DND-41 (cell line): ENCODE results near the gene NF1.
"Not testable (repeated sequence)": the region's sequence is repeated elsewhere in the genome, so short reads cannot be mapped to it uniquely, and the experiment has no call there.

Experiments
- ATAC-seq: fragments of 200-7000 bp; cut with Tn5 transposase; 3 replicates; pipeline ENCODE4 v1.9.1; 2021; ENCODE audit warnings: low read depth; ENCODE audit not compliant: insufficient read depth
- DNase-seq: peaks from one replicate; pipeline ENCODE4 v3.0.0-alpha.2; 2020
- H2AFZ ChIP-seq: 2 replicates; pipeline ENCODE4 v1.6.0; 2012; ENCODE audit warnings: low read depth, low read length
- H3K27ac ChIP-seq: 2 replicates; pipeline ENCODE4 v1.5.1; 2012; ENCODE audit warnings: low read length, inconsistent platforms
- H3K27me3 ChIP-seq: fragments of 200-600 bp; sonication (generic); 2 replicates; pipeline ENCODE4 v1.6.0; 2012; ENCODE audit warnings: low read length, mild to moderate bottlenecking, inconsistent platforms; ENCODE audit not compliant: insufficient read depth, poor library complexity
- H3K36me3 ChIP-seq: 2 replicates; pipeline ENCODE4 v1.5.1; 2012; ENCODE audit warnings: low read length, inconsistent platforms; ENCODE audit not compliant: insufficient read depth
- H3K4me1 ChIP-seq: 2 replicates; pipeline ENCODE4 v1.5.1; 2012; ENCODE audit warnings: mild to moderate bottlenecking, low read length; ENCODE audit not compliant: insufficient read depth
- H3K4me2 ChIP-seq: 2 replicates; pipeline ENCODE4 v1.6.0; 2012; ENCODE audit warnings: mild to moderate bottlenecking, moderate library complexity, low read length, inconsistent platforms; ENCODE audit not compliant: insufficient read depth
- H3K4me3 ChIP-seq, 2 experiments: fragments of 200-600 bp in 1 of 2; shearing (Covaris generic) in 1 of 2; 2 replicates each; pipeline ENCODE4 v1.5.1; 2012 to 2016; ENCODE audit warnings: inconsistent platforms in 2 of 2, low read length in 2 of 2, mild to moderate bottlenecking in 2 of 2, low read depth in 1 of 2, moderate library complexity in 1 of 2
- H3K79me2 ChIP-seq: 2 replicates; pipeline ENCODE4 v1.6.0; 2012; ENCODE audit warnings: low read length, inconsistent platforms; ENCODE audit not compliant: insufficient read depth
- H3K9ac ChIP-seq: 2 replicates; pipeline ENCODE4 v1.6.0; 2012; ENCODE audit warnings: low read depth, mild to moderate bottlenecking, inconsistent platforms, low read length, moderate library complexity
- H3K9me3 ChIP-seq: 2 replicates; pipeline ENCODE4 v1.5.1; 2012; ENCODE audit warnings: low read length, moderate library complexity, mild to moderate bottlenecking, inconsistent platforms; ENCODE audit not compliant: insufficient read depth, severe bottlenecking
- H4K20me1 ChIP-seq: 2 replicates; pipeline ENCODE4 v1.6.0; 2012; ENCODE audit warnings: low read length; ENCODE audit not compliant: insufficient read depth
- CTCF ChIP-seq: IDR thresholded peaks from 2 replicates; pipeline ENCODE4 v1.5.1; 2012; ENCODE audit warnings: borderline replicate concordance, low read length, moderate library complexity, mild to moderate bottlenecking; ENCODE audit not compliant: poor library complexity, severe bottlenecking; ENCODE audit errors: extremely low read depth
- EZH2 ChIP-seq: IDR thresholded peaks from 3 replicates; pipeline ENCODE4 v1.6.1; 2012; ENCODE audit warnings: borderline replicate concordance, low read depth, mild to moderate bottlenecking, moderate library complexity, low read length, inconsistent platforms; ENCODE audit not compliant: severe bottlenecking

NF1 gene

DNA sequence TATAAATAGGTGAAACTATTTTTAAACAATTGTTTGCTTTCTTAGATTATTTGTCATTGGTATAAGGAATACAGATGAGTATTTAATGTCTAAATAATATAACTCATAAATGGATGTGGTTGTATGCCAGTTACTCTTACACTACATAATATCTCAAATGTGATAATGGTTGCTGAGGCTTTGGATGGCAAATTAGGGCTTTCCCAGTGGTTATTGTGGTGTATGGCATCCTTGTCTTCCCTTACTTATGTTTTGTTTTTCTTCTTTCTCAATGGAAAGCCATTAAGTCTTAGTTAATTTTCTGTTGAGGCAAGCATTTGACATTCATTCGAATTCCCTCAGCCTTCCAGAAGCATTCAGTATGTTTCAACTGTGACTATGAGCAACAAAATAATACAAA is 191.8 kb downstream of the NF1 start:
- Histone ChIP-seq H3K4me3 (no peak overlapping the region), H3K9me3 (no peaks in the 10 kb centered on the region), H3K36me3 (peaks cover 10% of the 10 kb centered on the region), H3K9ac (no peak overlapping the region), H3K4me2 (no peak overlapping the region), H3K27me3 (no peaks in the 10 kb centered on the region), H2AFZ (no peak overlapping the region), H3K79me2 (no peaks in the 10 kb centered on the region), H4K20me1 (no peaks in the 10 kb centered on the region), H3K4me1 (no peaks in the 10 kb centered on the region), H3K27ac (no peak overlapping the region)
- ATAC-seq (no peak), DNase-seq (no peak)
- TF ChIP-seq EZH2 (no peak), CTCF (no peak)

DNA sequence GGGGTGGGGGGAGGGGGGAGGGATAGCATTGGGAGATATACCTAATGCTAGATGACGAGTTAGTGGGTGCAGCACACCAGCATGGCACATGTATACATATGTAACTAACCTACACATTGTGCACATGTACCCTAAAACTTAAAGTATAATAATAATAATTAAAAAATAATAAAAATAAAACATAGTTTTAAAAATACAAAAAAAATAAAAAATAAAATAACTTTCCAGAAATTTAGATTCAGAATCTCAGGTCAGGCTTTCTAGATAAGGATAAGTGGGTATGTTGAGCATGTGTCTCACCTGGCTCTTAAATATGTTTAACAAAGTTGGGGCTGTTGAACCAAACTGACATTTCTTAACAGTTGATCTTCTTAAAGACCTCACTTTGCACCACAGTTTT is 193.2 kb downstream of the NF1 start:
- not testable (repeated sequence) for H3K9ac ChIP-seq, H3K4me2 ChIP-seq, H3K4me3 ChIP-seq, H3K9me3 ChIP-seq, H3K79me2 ChIP-seq, H3K27ac ChIP-seq, H3K27me3 ChIP-seq, H3K4me1 ChIP-seq, DNase-seq, ATAC-seq, H2AFZ ChIP-seq, H4K20me1 ChIP-seq
- H3K36me3 ChIP-seq, result peaks cover 16% of the 10 kb centered on the region

DNA sequence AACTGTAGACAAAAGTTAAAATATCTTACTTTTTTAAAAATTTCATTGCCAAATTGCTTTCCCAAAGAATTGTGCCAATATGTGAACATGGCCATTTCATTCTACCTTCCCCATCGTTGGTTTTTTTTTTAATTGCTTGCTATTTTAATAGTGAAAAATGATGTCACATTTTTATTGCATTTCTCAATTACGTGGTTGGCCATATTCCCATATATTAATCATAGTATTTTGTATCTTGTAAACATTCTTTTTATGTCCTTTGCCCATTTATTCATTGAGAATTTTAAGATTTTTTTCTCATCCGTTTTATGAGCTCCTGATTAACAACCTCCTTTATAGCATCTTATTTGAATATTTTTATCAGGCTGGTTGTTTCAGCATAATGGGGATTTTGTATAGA is 195.0 kb downstream of the NF1 start:
- H3K9ac ChIP-seq, result no peak overlapping the region
- H3K36me3 ChIP-seq, result peaks cover 16% of the 10 kb centered on the region
- no peaks in the 10 kb centered on the region for H3K9me3 ChIP-seq

GRCh38 chr17:31291820-31292219 is 197.0 kb downstream of the NF1 start:
- Histone ChIP-seq H3K4me3 (no peak overlapping the region), H3K4me1 (no peaks in the 10 kb centered on the region), H3K4me2 (no peak overlapping the region), H3K27ac (no peak overlapping the region), H4K20me1 (no peaks in the 10 kb centered on the region), H3K9me3 (no peaks in the 10 kb centered on the region), H3K36me3 (peaks cover 12% of the 10 kb centered on the region), H2AFZ (no peak overlapping the region), H3K9ac (no peak overlapping the region), H3K27me3 (no peaks in the 10 kb centered on the region), H3K79me2 (no peaks in the 10 kb centered on the region)
- ATAC-seq (no peak), DNase-seq (no peak)
- no peak for TF ChIP-seq EZH2
- no peak for TF ChIP-seq CTCF

More for the DNA sequence above, 195.0 kb downstream of the NF1 start:
- H3K27ac ChIP-seq, result no peak overlapping the region
- H4K20me1 ChIP-seq, result no peaks in the 10 kb centered on the region
- H3K27me3 ChIP-seq, result no peaks in the 10 kb centered on the region
- no peak overlapping the region for H3K4me3 ChIP-seq
- no peaks in the 10 kb centered on the region for H3K4me1 ChIP-seq
- no peak for DNase-seq
- ATAC-seq, result no peak
- H2AFZ ChIP-seq, result no peak overlapping the region
- no peak for TF ChIP-seq CTCF
- no peak for TF ChIP-seq EZH2
- no peaks in the 10 kb centered on the region for H3K79me2 ChIP-seq
- H3K4me2 ChIP-seq, result no peak overlapping the region
